ENCODE results near the gene MCU. TPM values are rescaled to one million over a fixed set of nuclear protein-coding genes. Genes with fewer than 3 reads are reported as not detected.

Gene MCU
- total and polyA plus RNA-seq, 2 of the 8 experiments (the other 6 are each of a cell fraction or from before 2014, with no cell fraction given) = 51.6 to 62.2 TPM

GRCh38 chr10:72719941-72720592 is 28.1 kb downstream of the MCU start:
- Histone ChIP-seq H3K56ac (replicated peaks; ENCODE audit: insufficient read length, low read depth, low read length) (no peak overlapping the region), H3K27ac (ENCODE audit: low read depth, low read length) (no peak overlapping the region), H4K91ac (replicated peaks; ENCODE audit: insufficient read length, low read length) (no peak overlapping the region), H4K20me1 (replicated peaks in 1 of 2; ENCODE audit: control insufficient read depth in 1 of 2, insufficient read depth in 2 of 2, low read length in 2 of 2) (peaks cover 0 to 1% of the 10 kb centered on the region in 2 experiments), H3K18ac (ENCODE audit: extremely low read depth, low read length) (no peak overlapping the region), H2BK5ac (ENCODE audit: low read depth, low read length) (no peak overlapping the region), H2BK15ac (ENCODE audit: low read length) (no peak overlapping the region), H3K79me1 (ENCODE audit: low read depth, low read length) (no peaks in the 10 kb centered on the region; the same call in 1 of the 2 replicates), H3K79me2 (ENCODE audit: control insufficient read depth in 1 of 2, insufficient read depth in 2 of 2, low read length in 2 of 2) (peaks cover 0 to 35% of the 10 kb centered on the region in 2 experiments; a peak in 3 of 4 replicates), H2BK120ac (replicated peaks; ENCODE audit: low read depth, low read length) (no peak overlapping the region), H3K23ac (ENCODE audit: insufficient read length) (no peak overlapping the region), H4K5ac (ENCODE audit: insufficient read length, low read depth, low read length) (no peak overlapping the region), H2AK5ac (ENCODE audit: low read depth, low read length) (no peak overlapping the region), H3K4me3 (ENCODE audit: extremely low read depth in 1 of 4, insufficient read depth in 2 of 4, low read depth in 3 of 4, low read length in 4 of 4) (no peak overlapping the region), H3K23me2 (ENCODE audit: low read depth, low read length) (no peaks in the 10 kb centered on the region), H3K27me3 (replicated peaks in 1 of 4; ENCODE audit: control insufficient read depth in 3 of 4, extremely low read depth in 1 of 4, insufficient read depth in 3 of 4, low read length in 3 of 4) (no peaks in the 10 kb centered on the region), H2AFZ (ENCODE audit: low read length) (no peak overlapping the region), H3K36me3 (ENCODE audit: control insufficient read depth in 2 of 4, insufficient read depth in 4 of 4, low read length in 3 of 4) (peaks cover 0 to 9% (median 0%) of the 10 kb centered on the region in 4 experiments; a peak in 1 of 8 replicates), H3K4me2 (ENCODE audit: insufficient read depth in 1 of 2, low read depth in 2 of 2, low read length in 2 of 2) (no peak overlapping the region), H4K8ac (ENCODE audit: extremely low read depth, insufficient read depth, low read length) (no peak overlapping the region), H3K9ac (replicated peaks in 1 of 4; ENCODE audit: extremely low read depth in 1 of 4, low read depth in 3 of 4, low read length in 3 of 4) (no peak overlapping the region), H3K14ac (ENCODE audit: insufficient read length) (no peak overlapping the region), H2BK20ac (ENCODE audit: low read length) (no peak overlapping the region), H3K9me3 (ENCODE audit: insufficient read depth in 2 of 2, low read depth in 1 of 2, low read length in 1 of 2) (no peaks in the 10 kb centered on the region), H2BK12ac (ENCODE audit: low read depth, low read length) (no peak overlapping the region; the same call in 1 of the 2 replicates), H3K4me1 (replicated peaks in 1 of 4; ENCODE audit: control insufficient read depth in 3 of 4, insufficient read depth in 4 of 4, low read length in 3 of 4) (peaks cover 0 to 6% (median 1%) of the 10 kb centered on the region in 4 experiments; a peak in 3 of 7 replicates), H3K4ac (replicated peaks; ENCODE audit: insufficient read length, low read depth, low read length) (no peak overlapping the region)
- no peak for DNase-seq (ENCODE audit: low read depth in 1 of 2, low spot score in 2 of 2)
- no peak for TF ChIP-seq PHF8 (conservative IDR thresholded peaks at IDR 0.05; ENCODE audit: low read depth, low read length)
- no peak for TF ChIP-seq RXRA (IDR thresholded peaks at IDR 0.05; ENCODE audit: insufficient read depth, low read depth, low read length)
- TF ChIP-seq TEAD4 (IDR thresholded peaks at IDR 0.05; ENCODE audit: low read depth, low read length) = 0 out of 2 replicates have a peak, but pooled peaks have one; percentile 20
- TF ChIP-seq BRCA1 (IDR thresholded peaks at IDR 0.05; ENCODE audit: low read depth, low read length) = no peak
- TF ChIP-seq EGR1 (IDR thresholded peaks at IDR 0.05; ENCODE audit: borderline replicate concordance, low read depth, low read length) = no peak
- no peak for TF ChIP-seq JUND (IDR thresholded peaks at IDR 0.05; ENCODE audit: low read length)
- TF ChIP-seq CHD1 (IDR thresholded peaks at IDR 0.05; ENCODE audit: low read depth, low read length) = no peak
- no peak for TF ChIP-seq BACH1 (IDR thresholded peaks at IDR 0.05; ENCODE audit: low read length)
- ChIA-PET CTCF (ENCODE audit: partially characterized antibody) (interaction anchor here (0.6 to 1.2 kb wide), 5 partner anchors 10 to 112 kb away, joined by 3 to 5 read pairs (median 3); no protein-coding TSS in a partner anchor), POLR2A (ENCODE audit: partially characterized antibody) (interaction anchor here (0.7 to 2.6 kb wide), 5 partner anchors 8 to 28 kb away, joined by 3 to 9 read pairs (median 3); partner anchors contain the start of gene MCU)
- FAIRE-seq = no peak
- 90% methylated on average over 2 of the region's 2 CpGs; no CpG with 5 or more reads in 1 of the 2 experiments for WGBS, 2 experiments (ENCODE audit: extremely low coverage in 1 of 2, insufficient coverage in 1 of 2, insufficient read length in 1 of 2, insufficient replicate concordance in 2 of 2, low coverage in 1 of 2, low lambda C conversion rate in 2 of 2, missing lambda C conversion rate in 1 of 2)
